Sigmoid colon (tissue), 4 donors: ENCODE results near the gene MBNL1.

Source experiments
- CTCF ChIP-seq, 4 experiments: fragments of 450-650 bp in 3 of 4; fragments of 200-600 bp in 1 of 4; IDR thresholded peaks; one replicate each; pipeline ENCODE4 v1.5.1; 2016 to 2019; ENCODE audit warnings: antibody characterized with exemption in 4 of 4, mild to moderate bottlenecking in 3 of 4, moderate library complexity in 2 of 4
- EP300 ChIP-seq, 4 donors: sonication (generic); formaldehyde crosslinking; IDR thresholded peaks; one replicate each; pipeline ENCODE4 v1.6.1; 2017; ENCODE audit warnings: antibody characterized with exemption in 4 of 4
- POLR2A ChIP-seq, 2 donors: fragments of 450-650 bp; IDR thresholded peaks; one replicate each; pipeline ENCODE4 v1.6.1; 2016; ENCODE audit warnings: antibody characterized with exemption in 2 of 2, mild to moderate bottlenecking in 2 of 2, moderate library complexity in 2 of 2
- POLR2AphosphoS5 ChIP-seq, 4 donors: sonication (generic); formaldehyde crosslinking; IDR thresholded peaks; one replicate each; pipeline ENCODE4 v1.6.1; 2017; ENCODE audit warnings: antibody characterized with exemption in 4 of 4

- TF ChIP-seq CTCF (IDR thresholded peaks at IDR 0.05) (no peak), POLR2A (IDR thresholded peaks at IDR 0.05) (no peak), POLR2AphosphoS5 (IDR thresholded peaks at IDR 0.05) (no peak), EP300 (IDR thresholded peaks at IDR 0.05) (no peak)
These were observed 26.6 kb downstream of the MBNL1 start for GRCh38 chr3:152295344-152295743.
